Transverse colon (tissue), 4 donors: ENCODE results near the gene PHRF1.

ENCODE experiments used
- EP300 ChIP-seq: sonication (generic); formaldehyde crosslinking; IDR thresholded peaks from one replicate; pipeline ENCODE4 v1.6.1; 2017; ENCODE audit warnings: antibody characterized with exemption, low read depth
- POLR2A ChIP-seq: fragments of 450-650 bp; IDR thresholded peaks from one replicate; pipeline ENCODE4 v1.6.1; 2016; ENCODE audit warnings: antibody characterized with exemption, mild to moderate bottlenecking, moderate library complexity
- POLR2AphosphoS5 ChIP-seq, 3 donors: sonication (generic); formaldehyde crosslinking; IDR thresholded peaks; one replicate each; pipeline ENCODE4 v1.6.1; 2016; ENCODE audit warnings: antibody characterized with exemption in 3 of 3
- TF ChIP-seq, protein P1 (sequence below), 5 experiments: fragments of 200-600 bp in 3 of 5; fragments of 450-650 bp in 2 of 5; sonication (generic) in 3 of 5; IDR thresholded peaks; 1 replicate in 2 of 5; 2 replicates in 3 of 5; pipeline ENCODE4 v1.5.1; 2016 to 2017; ENCODE audit warnings: antibody characterized with exemption in 5 of 5, inconsistent platforms in 3 of 5, mild to moderate bottlenecking in 2 of 5, moderate library complexity in 1 of 5

DNA sequence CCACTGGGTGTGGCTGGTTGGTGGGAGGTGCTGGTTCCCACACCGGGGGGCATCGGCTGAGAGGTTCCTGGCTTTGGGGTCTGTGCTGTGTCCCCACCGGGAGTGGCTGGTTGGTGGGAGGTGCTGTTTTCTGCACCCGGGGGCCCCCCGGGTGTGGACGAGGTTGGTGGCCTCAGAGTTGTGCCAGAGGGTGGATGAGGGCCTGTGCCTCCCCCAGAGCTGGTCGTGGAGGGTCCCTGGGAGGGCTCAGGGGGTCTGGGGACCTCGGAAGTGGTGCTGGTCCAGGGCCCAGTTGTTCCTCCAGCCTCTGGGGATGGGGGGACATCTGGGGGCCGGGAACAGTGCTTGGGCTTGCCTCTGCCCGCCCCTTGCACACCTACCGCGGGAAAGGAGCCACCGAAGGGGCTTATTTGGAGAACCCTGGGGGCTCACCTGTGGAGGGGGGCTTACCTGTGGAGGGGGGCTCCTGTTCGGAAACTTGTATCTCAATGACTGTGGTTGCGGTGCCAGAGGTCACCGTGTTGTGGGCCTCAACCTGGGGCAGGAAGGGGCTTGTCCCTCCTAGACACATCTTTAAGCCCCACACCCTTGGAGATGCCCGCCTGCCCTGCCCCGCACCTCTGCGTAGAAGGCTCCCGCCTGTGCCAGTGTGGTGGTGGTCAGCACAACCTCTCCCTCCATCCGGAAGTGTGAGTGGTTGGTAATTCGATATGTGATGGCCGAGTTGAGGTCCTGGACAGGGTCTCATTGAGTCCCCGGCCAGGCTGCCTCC is 42.8 kb downstream of the PHRF1 start:
- TF ChIP-seq POLR2A (no peak), EP300 (no peak), POLR2AphosphoS5 (IDR thresholded peaks at IDR 0.05) (no peak)
- TF ChIP-seq, protein P1, sequence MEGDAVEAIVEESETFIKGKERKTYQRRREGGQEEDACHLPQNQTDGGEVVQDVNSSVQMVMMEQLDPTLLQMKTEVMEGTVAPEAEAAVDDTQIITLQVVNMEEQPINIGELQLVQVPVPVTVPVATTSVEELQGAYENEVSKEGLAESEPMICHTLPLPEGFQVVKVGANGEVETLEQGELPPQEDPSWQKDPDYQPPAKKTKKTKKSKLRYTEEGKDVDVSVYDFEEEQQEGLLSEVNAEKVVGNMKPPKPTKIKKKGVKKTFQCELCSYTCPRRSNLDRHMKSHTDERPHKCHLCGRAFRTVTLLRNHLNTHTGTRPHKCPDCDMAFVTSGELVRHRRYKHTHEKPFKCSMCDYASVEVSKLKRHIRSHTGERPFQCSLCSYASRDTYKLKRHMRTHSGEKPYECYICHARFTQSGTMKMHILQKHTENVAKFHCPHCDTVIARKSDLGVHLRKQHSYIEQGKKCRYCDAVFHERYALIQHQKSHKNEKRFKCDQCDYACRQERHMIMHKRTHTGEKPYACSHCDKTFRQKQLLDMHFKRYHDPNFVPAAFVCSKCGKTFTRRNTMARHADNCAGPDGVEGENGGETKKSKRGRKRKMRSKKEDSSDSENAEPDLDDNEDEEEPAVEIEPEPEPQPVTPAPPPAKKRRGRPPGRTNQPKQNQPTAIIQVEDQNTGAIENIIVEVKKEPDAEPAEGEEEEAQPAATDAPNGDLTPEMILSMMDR (IDR thresholded peaks at IDR 0.05) = no peak
